Neural cell (in vitro differentiated cells): ENCODE data around the gene LSM14B. TPM values are rescaled to one million over a fixed set of nuclear protein-coding genes. Genes with fewer than 3 reads are reported as not detected.

Source experiments
- H2AFZ ChIP-seq: fragments of 200-600, 300-800 bp; sonication (generic), shearing (Covaris generic); 2 replicates; pipeline ENCODE4 v1.6.0; 2014; ENCODE audit warnings: low read depth, mild to moderate bottlenecking, antibody characterized with exemption, low read length, moderate library complexity
- H3F3A ChIP-seq: fragments of 200-600 bp; shearing (Covaris generic); 2 replicates; pipeline ENCODE4 v1.6.1; 2016; ENCODE audit warnings: mild to moderate bottlenecking, moderate library complexity, mixed read lengths, antibody characterized with exemption, low read length; ENCODE audit not compliant: insufficient read depth, poor library complexity, severe bottlenecking
- H3K27ac ChIP-seq: fragments of 200-600, 300-800 bp; sonication (generic), shearing (Covaris generic); 2 replicates; pipeline ENCODE4 v1.5.1; 2014; ENCODE audit warnings: mild to moderate bottlenecking, low read length, moderate library complexity
- H3K27me3 ChIP-seq: fragments of 300-800, 200-600 bp; sonication (generic), shearing (Covaris generic); 2 replicates; pipeline ENCODE4 v1.6.0; 2014; ENCODE audit warnings: mild to moderate bottlenecking, low read depth, low read length, moderate library complexity; ENCODE audit not compliant: insufficient read depth
- H3K36me3 ChIP-seq: fragments of 300-800, 200-600 bp; sonication (generic), shearing (Covaris generic); 2 replicates; pipeline ENCODE4 v1.5.1; 2014; ENCODE audit warnings: mild to moderate bottlenecking, antibody characterized with exemption, low read length, moderate library complexity; ENCODE audit not compliant: insufficient read depth
- H3K4me2 ChIP-seq: fragments of 300-800, 200-600 bp; sonication (generic), shearing (Covaris generic); 2 replicates; pipeline ENCODE4 v1.6.0; 2014; ENCODE audit warnings: mild to moderate bottlenecking, low read length
- H3K4me3 ChIP-seq: fragments of 300-800, 200-600 bp; sonication (generic), shearing (Covaris generic); 2 replicates; pipeline ENCODE4 v1.5.1; 2014; ENCODE audit warnings: mild to moderate bottlenecking, low read length, moderate library complexity
- H3K79me2 ChIP-seq: fragments of 200-600 bp; shearing (Covaris generic); replicated peaks from 2 replicates; pipeline ENCODE4 v1.6.0; 2014; ENCODE audit warnings: mild to moderate bottlenecking, low read length, moderate library complexity; ENCODE audit not compliant: insufficient read depth
- H3K9ac ChIP-seq: fragments of 300-800, 200-600 bp; sonication (generic), shearing (Covaris generic); 2 replicates; pipeline ENCODE4 v1.6.1; 2016; ENCODE audit warnings: mild to moderate bottlenecking, low read length, mixed read lengths
- H3K9me2 ChIP-seq: fragments of 200-600 bp; shearing (Covaris generic); 2 replicates; pipeline ENCODE4 v1.6.1; 2016; ENCODE audit warnings: mild to moderate bottlenecking, low read length, mixed read lengths; ENCODE audit not compliant: insufficient read depth
- H3K9me3 ChIP-seq: fragments of 200-600, 300-800 bp; sonication (generic), shearing (Covaris generic); 2 replicates; pipeline ENCODE4 v1.6.1; 2016; ENCODE audit warnings: mild to moderate bottlenecking, mixed run types, low read length, moderate library complexity, mixed read lengths
- H4K20me1 ChIP-seq: fragments of 200-600 bp; shearing (Covaris generic); 2 replicates; pipeline ENCODE4 v1.6.1; 2016; ENCODE audit warnings: mild to moderate bottlenecking, mixed run types; ENCODE audit not compliant: insufficient read depth
- CTCF ChIP-seq: fragments of 450-650 bp; IDR thresholded peaks from 2 replicates; pipeline ENCODE4 v1.5.1; 2014; ENCODE audit warnings: antibody characterized with exemption, mild to moderate bottlenecking, moderate library complexity; ENCODE audit not compliant: poor library complexity, severe bottlenecking
- EP300 ChIP-seq: fragments of 450-650 bp; conservative IDR thresholded peaks from 2 replicates; pipeline ENCODE4 v1.6.1; 2014; ENCODE audit warnings: antibody characterized with exemption, mild to moderate bottlenecking, moderate library complexity; ENCODE audit not compliant: poor library complexity, severe bottlenecking
- EZH2 ChIP-seq: fragments of 200-600, 300-800 bp; shearing (Covaris generic), sonication (generic); IDR thresholded peaks from 2 replicates; pipeline ENCODE4 v1.6.1; 2014; ENCODE audit warnings: antibody characterized with exemption, low read length, borderline replicate concordance, mild to moderate bottlenecking; ENCODE audit not compliant: insufficient read depth, poor library complexity, severe bottlenecking
- MXI1 ChIP-seq: fragments of 450-650 bp; conservative IDR thresholded peaks from 2 replicates; pipeline ENCODE4 v1.6.1; 2014; ENCODE audit warnings: antibody characterized with exemption, mild to moderate bottlenecking; ENCODE audit not compliant: poor library complexity, severe bottlenecking
- POLR2AphosphoS5 ChIP-seq: IDR thresholded peaks from 2 replicates; pipeline ENCODE4 v1.6.1; 2012
- RAD21 ChIP-seq: fragments of 450-650 bp; conservative IDR thresholded peaks from 2 replicates; pipeline ENCODE4 v1.6.1; 2014; ENCODE audit warnings: antibody characterized with exemption, mild to moderate bottlenecking, moderate library complexity
- REST ChIP-seq: IDR thresholded peaks from 2 replicates; pipeline ENCODE4 v1.6.1; 2012; ENCODE audit warnings: borderline replicate concordance
- SMC3 ChIP-seq: fragments of 450-650 bp; conservative IDR thresholded peaks from 2 replicates; pipeline ENCODE4 v1.6.1; 2014; ENCODE audit warnings: antibody characterized with exemption, mild to moderate bottlenecking, moderate library complexity; ENCODE audit not compliant: poor library complexity
- TAF1 ChIP-seq: IDR thresholded peaks from 2 replicates; pipeline ENCODE4 v1.6.1; 2012; ENCODE audit warnings: low read depth
- polyA plus RNA-seq: library from polyadenylated mRNA; depleted of rRNA; stranded (reverse); fragments of >200 nt; gene quantifications from 2 replicates; pipeline ENCODE4 v1.2.3, GENCODE V29; 2014

The LSM14B gene
- polyA plus RNA-seq, 1 donor from 2014 or later, result 213 TPM

- Histone ChIP-seq H3K4me2 (no peak overlapping the region), H3K27ac (no peak overlapping the region), H3F3A (no peaks in the 10 kb centered on the region), H2AFZ (no peak overlapping the region), H3K27me3 (no peaks in the 10 kb centered on the region), H3K9me3 (peaks cover 5% of the 10 kb centered on the region), H3K79me2 (no peaks in the 10 kb centered on the region), H3K9ac (no peak overlapping the region), H3K4me3 (no peak overlapping the region), H4K20me1 (no peaks in the 10 kb centered on the region), H3K9me2 (no peaks in the 10 kb centered on the region), H3K36me3 (no peaks in the 10 kb centered on the region)
- TF ChIP-seq REST, result no peak
- TF ChIP-seq CTCF, result no peak
- TF ChIP-seq EP300, result no peak
- no peak for TF ChIP-seq EZH2
- TF ChIP-seq MXI1, result no peak
- no peak for TF ChIP-seq RAD21
- TF ChIP-seq TAF1, result no peak
- TF ChIP-seq SMC3, result no peak
- no peak for TF ChIP-seq POLR2AphosphoS5
Observed at GRCh38 chr20:62104234-62104789, 18.0 kb upstream of the LSM14B start.

GRCh38 chr20:62104791-62105345, 17.4 kb upstream of the LSM14B start:
- Histone ChIP-seq H3K27me3 (no peaks in the 10 kb centered on the region), H3K36me3 (no peaks in the 10 kb centered on the region), H3F3A (no peaks in the 10 kb centered on the region), H2AFZ (no peak overlapping the region), H3K4me2 (no peak overlapping the region), H3K79me2 (no peaks in the 10 kb centered on the region), H3K27ac (no peak overlapping the region), H4K20me1 (no peaks in the 10 kb centered on the region), H3K9me2 (no peaks in the 10 kb centered on the region), H3K4me3 (no peak overlapping the region), H3K9ac (no peak overlapping the region), H3K9me3 (peaks cover 7% of the 10 kb centered on the region)
- no peak for TF ChIP-seq EZH2
- no peak for TF ChIP-seq POLR2AphosphoS5
- no peak for TF ChIP-seq CTCF
- TF ChIP-seq SMC3, result no peak
- no peak for TF ChIP-seq RAD21
- no peak for TF ChIP-seq EP300
- no peak for TF ChIP-seq REST
- no peak for TF ChIP-seq TAF1
- no peak for TF ChIP-seq MXI1
